Endothelial cell of umbilical vein (primary cell): ENCODE data around the gene PARN.
"Not testable (repeated sequence)": the region's sequence is repeated elsewhere in the genome, so short reads cannot be mapped to it uniquely, and the experiment has no call there.

Experiments
- CTCF ChIP-seq, 2 donors: IDR thresholded peaks; 1 replicate in 1 of 2; 2 replicates in 1 of 2; pipeline ENCODE4 v1.5.1; 2011; ENCODE audit warnings: low read length in 2 of 2, mild to moderate bottlenecking in 2 of 2, moderate library complexity in 2 of 2, control low read depth in 1 of 2, inconsistent platforms in 1 of 2, low read depth in 1 of 2; ENCODE audit not compliant: insufficient read depth in 1 of 2; ENCODE audit errors: extremely low read depth in 1 of 2
- EZH2 ChIP-seq: IDR thresholded peaks from 2 replicates; pipeline ENCODE4 v1.6.1; 2012; ENCODE audit warnings: borderline replicate concordance, low read depth, mild to moderate bottlenecking, moderate library complexity, low read length, inconsistent platforms; ENCODE audit not compliant: severe bottlenecking
- GATA2 ChIP-seq: IDR thresholded peaks from 2 replicates; pipeline ENCODE4 v1.7.0; 2011; ENCODE audit warnings: low read depth, mild to moderate bottlenecking, moderate library complexity, mixed read lengths, low read length; ENCODE audit not compliant: insufficient read length, insufficient read depth
- POLR2A ChIP-seq: IDR thresholded peaks from 2 replicates; pipeline ENCODE4 v1.6.1; 2012; ENCODE audit warnings: low read depth, mild to moderate bottlenecking, control low read depth, low read length
- POLR2AphosphoS5 ChIP-seq: IDR thresholded peaks from 2 replicates; pipeline ENCODE4 v1.6.1; 2012; ENCODE audit warnings: low read depth, mild to moderate bottlenecking, control low read depth, low read length, moderate library complexity; ENCODE audit not compliant: insufficient read depth
- TF ChIP-seq, protein P1 (sequence below): IDR thresholded peaks from 2 replicates; pipeline ENCODE4 v1.6.1; 2011; ENCODE audit not compliant: insufficient read depth, insufficient read length

DNA sequence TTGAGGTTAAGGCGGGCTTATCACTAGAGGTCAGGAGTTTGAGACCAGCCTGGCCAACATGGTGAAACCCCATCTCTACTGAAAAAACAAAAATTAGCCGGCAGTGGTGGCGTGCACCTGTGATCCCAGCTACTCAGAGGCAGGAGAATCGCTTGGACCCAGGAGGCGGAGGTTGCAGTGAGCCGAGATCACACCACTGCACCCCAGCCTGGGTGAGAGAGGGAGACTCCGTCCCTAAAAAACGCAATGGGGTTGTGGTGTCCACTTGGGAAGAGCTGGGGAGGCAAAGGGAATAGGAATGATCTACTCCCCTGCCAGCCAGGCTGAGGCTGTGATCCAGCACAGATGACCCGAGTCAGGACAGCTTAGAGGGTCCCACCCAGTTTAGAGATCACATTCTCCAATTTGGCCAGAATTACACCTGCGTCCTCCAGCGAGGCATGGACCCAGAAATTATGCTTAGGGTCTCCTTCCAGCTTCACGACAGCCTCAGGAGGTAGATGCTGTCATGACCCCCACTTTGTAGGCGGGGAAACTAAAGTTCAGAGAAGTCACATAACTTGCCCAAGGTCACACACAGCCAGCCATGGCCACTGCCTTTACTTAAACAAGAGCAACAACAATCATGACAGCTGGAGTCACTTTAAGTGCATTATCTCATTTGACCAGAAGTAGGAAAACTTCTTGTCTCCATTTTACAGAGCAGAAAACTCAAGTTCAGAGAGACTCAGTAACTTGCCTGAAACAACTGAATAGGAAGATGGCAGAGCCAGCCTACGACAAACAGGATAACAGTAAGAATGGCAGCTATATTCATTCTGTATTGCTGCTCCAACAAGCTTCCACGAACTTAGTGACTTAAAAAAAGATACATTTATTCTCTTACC lies 227.7 kb downstream of the PARN start:
- not testable (repeated sequence) for TF ChIP-seq POLR2A; CTCF (IDR thresholded peaks at IDR 0.05; ENCODE audit: extremely low read depth in 1 of 2, insufficient read depth in 1 of 2, low read depth in 1 of 2, low read length in 2 of 2); EZH2; GATA2; POLR2AphosphoS5
- TF ChIP-seq, protein P1, sequence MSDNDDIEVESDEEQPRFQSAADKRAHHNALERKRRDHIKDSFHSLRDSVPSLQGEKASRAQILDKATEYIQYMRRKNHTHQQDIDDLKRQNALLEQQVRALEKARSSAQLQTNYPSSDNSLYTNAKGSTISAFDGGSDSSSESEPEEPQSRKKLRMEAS, result not testable (repeated sequence)
